ENCODE results near the gene TLX3.

TLX3 gene

DNA sequence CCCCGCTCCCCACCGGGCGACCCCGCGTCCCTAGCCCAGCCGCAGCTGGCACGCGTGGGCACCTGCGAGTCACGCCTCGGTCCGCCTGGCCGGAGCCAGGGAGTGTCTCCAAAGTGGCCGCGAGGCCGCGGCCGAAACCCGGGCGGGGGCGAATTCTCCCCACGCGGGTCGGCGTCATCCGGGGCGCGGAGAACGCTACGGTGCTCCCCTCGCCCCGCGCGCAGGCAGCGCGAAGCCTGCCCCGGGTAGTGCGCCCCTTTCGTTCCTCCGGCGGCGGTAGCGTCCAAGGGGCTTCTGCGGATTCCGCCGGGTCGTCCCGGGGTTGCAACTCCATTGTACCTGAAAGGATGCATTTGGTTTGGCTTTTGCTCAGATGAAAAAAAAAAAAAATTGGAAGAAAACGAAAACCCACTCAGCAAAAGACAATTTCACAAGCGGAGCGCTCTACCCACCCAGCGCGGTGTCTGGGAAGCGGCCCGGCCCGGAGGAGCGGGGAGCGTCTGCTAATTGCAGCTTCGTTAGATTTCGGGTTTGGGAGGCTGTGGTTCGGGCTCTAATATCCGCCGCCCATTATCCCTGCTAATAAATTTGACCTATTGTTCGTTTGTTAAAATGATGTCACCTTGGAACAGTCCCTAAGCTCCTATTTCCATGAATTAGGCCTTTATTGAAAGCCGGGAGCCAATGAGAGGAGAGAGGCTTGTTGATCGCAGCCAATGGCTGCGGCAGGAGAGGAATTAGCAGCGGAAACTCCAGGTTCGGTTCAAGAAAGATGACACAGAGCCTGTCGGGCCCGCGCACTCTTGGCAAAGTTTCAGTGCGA is at the start of gene TLX3:
TSS of gene TLX3 (plus strand) at position 796 of the 823 bp plus-strand sequence. CDS start 118 bp downstream, outside the sequence.
- peak; percentile 33 for DNase-seq (ENCODE audit: low spot score)

DNA sequence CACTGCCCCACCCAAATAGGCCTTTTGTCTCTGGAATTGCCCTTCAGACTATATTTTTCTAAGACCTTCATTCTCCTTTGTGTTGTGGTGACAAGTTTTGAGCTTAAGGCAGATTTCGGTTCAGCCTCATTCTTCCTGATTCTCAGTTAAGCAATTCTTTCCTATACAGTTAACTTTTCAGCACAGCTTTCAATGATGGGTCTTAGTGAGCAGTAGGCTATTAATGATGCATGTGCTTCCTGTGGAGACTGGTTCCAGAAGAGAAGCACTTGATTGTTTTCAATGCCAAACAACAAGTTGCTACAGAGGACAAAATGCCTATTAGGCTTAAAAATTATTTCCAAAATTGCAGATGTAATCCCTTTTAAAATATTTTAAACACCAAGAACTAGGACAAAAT is 47.7 kb upstream of the TLX3 start:
- in situ Hi-C loops (cut with MboI; ENCODE audit: low pct_unique_long_range_greater_than_20kb, low sequenced_read_pairs, unreplicated experiment): no loop called here
- TF ChIP-seq, protein P1, sequence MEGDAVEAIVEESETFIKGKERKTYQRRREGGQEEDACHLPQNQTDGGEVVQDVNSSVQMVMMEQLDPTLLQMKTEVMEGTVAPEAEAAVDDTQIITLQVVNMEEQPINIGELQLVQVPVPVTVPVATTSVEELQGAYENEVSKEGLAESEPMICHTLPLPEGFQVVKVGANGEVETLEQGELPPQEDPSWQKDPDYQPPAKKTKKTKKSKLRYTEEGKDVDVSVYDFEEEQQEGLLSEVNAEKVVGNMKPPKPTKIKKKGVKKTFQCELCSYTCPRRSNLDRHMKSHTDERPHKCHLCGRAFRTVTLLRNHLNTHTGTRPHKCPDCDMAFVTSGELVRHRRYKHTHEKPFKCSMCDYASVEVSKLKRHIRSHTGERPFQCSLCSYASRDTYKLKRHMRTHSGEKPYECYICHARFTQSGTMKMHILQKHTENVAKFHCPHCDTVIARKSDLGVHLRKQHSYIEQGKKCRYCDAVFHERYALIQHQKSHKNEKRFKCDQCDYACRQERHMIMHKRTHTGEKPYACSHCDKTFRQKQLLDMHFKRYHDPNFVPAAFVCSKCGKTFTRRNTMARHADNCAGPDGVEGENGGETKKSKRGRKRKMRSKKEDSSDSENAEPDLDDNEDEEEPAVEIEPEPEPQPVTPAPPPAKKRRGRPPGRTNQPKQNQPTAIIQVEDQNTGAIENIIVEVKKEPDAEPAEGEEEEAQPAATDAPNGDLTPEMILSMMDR (IDR thresholded peaks at IDR 0.05; ENCODE audit: extremely low read depth, insufficient read depth, missing control alignments): no peak
- no peak for DNase-seq (ENCODE audit: low spot score)

More for the DNA sequence above, at the start of gene TLX3:
- in situ Hi-C loops (cut with MboI; ENCODE audit: low pct_unique_long_range_greater_than_20kb, low sequenced_read_pairs, unreplicated experiment): loop anchor here (25.0 kb wide), 1 partner anchor 1929 kb away; the partner anchor contains the start of gene NKX2-5
- TF ChIP-seq, protein P1 (IDR thresholded peaks at IDR 0.05; ENCODE audit: extremely low read depth, insufficient read depth, missing control alignments): no peak

DNA sequence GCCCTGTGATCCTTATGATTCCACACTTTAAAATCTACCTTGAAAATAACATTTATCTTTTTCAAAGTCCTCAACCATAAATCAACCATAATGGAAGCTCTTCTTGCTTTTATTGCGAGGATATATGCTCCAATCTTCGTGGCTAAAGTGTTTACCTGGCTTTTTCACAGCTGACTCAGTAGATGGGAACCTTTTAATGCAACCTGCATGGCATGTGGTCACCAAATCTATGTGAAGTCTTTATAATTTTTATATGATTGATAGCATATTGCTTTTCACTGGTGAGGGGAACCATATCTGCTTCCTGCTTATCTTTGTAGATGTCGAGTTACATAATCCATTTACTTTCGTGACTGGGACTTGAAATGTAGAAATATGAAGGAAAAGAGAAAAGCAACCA is 47.1 kb upstream of the TLX3 start:
- no peak for DNase-seq (ENCODE audit: low spot score)
- in situ Hi-C loops (cut with MboI; ENCODE audit: low pct_unique_long_range_greater_than_20kb, low sequenced_read_pairs, unreplicated experiment): no loop called here
- TF ChIP-seq, protein P1 (IDR thresholded peaks at IDR 0.05; ENCODE audit: extremely low read depth, insufficient read depth, missing control alignments): no peak

DNA sequence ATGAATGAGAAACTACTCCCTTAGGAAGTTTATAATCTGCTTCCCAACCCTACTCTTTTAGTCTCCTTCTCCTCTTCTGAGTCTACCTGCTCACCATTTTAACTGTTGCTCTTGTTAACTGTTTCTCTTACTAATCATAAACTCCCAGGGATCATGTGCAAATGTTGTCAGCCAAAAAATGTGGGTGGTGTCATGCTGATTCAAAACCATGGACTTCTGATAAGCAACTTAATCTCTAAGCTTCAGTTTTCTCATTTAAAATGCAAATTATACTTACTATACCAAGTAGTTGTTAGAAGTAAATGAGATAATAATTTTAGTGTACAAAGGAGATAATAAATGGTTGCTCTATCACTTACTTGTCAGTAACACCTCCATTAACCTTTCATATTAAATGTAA is 45.9 kb upstream of the TLX3 start:
- in situ Hi-C loops (cut with MboI; ENCODE audit: low pct_unique_long_range_greater_than_20kb, low sequenced_read_pairs, unreplicated experiment): no loop called here
- no peak for DNase-seq (ENCODE audit: low spot score)
- TF ChIP-seq, protein P1 (IDR thresholded peaks at IDR 0.05; ENCODE audit: extremely low read depth, insufficient read depth, missing control alignments): no peak

DNA sequence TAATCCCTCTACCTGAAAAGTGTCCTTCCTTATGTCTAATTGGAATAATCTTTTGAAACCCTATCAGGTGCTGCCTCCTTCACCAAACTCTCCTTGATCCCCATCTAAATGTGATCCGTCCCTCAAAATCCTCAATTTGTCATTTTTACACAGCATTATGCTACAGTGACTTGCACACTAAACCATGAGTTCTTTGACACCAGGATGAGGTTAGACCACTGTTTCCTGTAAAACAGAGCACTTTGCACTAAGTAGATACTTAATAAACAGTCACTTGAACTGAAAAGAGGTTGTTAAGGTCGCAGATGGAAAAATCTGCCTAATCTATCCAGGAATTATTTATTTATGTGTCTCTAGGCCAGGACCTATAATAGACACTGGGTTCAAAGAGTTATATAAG is 44.2 kb upstream of the TLX3 start:
- DNase-seq (ENCODE audit: low spot score): no peak
- in situ Hi-C loops (cut with MboI; ENCODE audit: low pct_unique_long_range_greater_than_20kb, low sequenced_read_pairs, unreplicated experiment): no loop called here
- TF ChIP-seq, protein P1 (IDR thresholded peaks at IDR 0.05; ENCODE audit: extremely low read depth, insufficient read depth, missing control alignments): no peak

DNA sequence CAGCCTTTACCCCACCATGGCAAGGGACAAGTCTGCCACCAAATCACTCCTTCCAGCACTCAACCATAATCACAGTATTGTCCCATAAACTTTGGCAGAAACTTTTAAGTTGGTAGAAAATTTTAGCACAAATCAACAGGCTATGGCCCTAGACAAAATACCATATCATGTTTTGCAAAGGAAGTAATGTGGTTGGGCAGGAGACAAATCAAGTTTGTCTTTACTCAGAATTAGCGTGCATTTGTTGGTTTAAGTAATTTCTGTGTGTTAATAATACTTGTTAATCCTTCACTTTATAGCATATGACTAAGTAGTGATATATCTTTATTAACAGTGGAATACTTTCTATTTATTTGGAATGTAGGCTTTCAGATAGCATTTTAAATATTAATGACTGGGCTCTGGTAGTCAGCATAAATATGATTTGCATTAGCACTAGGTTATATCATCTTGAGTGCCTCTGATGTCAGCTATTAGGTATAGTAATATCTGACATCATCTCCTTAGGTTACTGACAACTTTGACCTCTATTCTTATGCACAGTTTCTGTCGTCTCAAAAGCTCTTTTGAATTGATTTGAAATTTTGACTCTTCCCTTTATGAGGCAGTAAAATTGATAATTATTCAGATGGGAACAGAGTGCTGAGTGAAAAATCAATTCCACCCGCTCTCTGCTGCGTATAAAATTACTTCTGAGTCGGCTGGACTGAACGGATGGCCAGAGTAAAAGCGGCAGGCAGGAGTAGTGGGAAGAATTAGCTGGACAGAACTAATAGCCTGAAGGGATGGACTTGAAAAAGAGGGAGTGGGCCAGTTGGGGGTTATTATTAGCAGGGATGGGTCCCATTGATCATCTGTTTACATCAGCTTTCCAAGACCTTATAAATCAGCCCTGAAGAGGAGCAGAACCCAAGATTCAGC is 40.1 kb upstream of the TLX3 start:
- in situ Hi-C loops (cut with MboI; ENCODE audit: low pct_unique_long_range_greater_than_20kb, low sequenced_read_pairs, unreplicated experiment): no loop called here
- TF ChIP-seq, protein P1 (IDR thresholded peaks at IDR 0.05; ENCODE audit: extremely low read depth, insufficient read depth, missing control alignments): no peak
- DNase-seq (ENCODE audit: low spot score): no peak

Measured in GM13977 (cell line).